HL-60 (cell line): Measurements from ENCODE around the gene ANTXR1.

Experiments used
- DNase-seq, 2 experiments: peaks; one replicate each; pipeline ENCODE4 v3.0.0-alpha.2; 2010 to 2020; ENCODE audit warnings: low read depth in 1 of 2, low spot score in 1 of 2
- H3K27ac ChIP-seq: fragments of 250-450 bp; sonication (Bioruptor Pico); replicated peaks from 2 replicates; pipeline ENCODE4 v1.5.1; 2020; ENCODE audit warnings: mild to moderate bottlenecking, moderate library complexity
- H3K27me3 ChIP-seq: fragments of 250-450 bp; sonication (Bioruptor Pico); 2 replicates; pipeline ENCODE4 v1.5.1; 2021; ENCODE audit warnings: mild to moderate bottlenecking, moderate library complexity; ENCODE audit not compliant: insufficient read depth, poor library complexity, severe bottlenecking
- H3K4me3 ChIP-seq: replicated peaks from 2 replicates; pipeline ENCODE4 v1.5.1; 2011; ENCODE audit warnings: mild to moderate bottlenecking, control low read depth, low read length; ENCODE audit not compliant: insufficient read depth
- GABPA ChIP-seq: IDR thresholded peaks from 2 replicates; pipeline ENCODE4 v1.6.1; 2012; ENCODE audit warnings: low read depth
- POLR2AphosphoS5 ChIP-seq: IDR thresholded peaks from 2 replicates; pipeline ENCODE4 v1.6.1; 2012; ENCODE audit warnings: low read depth
- SPI1 ChIP-seq: IDR thresholded peaks from 2 replicates; pipeline ENCODE4 v1.6.1; 2012; ENCODE audit warnings: low read depth, mild to moderate bottlenecking, borderline replicate concordance
- TF ChIP-seq, protein P1 (sequence below): IDR thresholded peaks from one replicate; pipeline ENCODE4 v1.5.1; 2011; ENCODE audit warnings: low read length, control low read depth, inconsistent platforms; ENCODE audit not compliant: insufficient read depth
- TF ChIP-seq, protein P2 (sequence below): IDR thresholded peaks from 2 replicates; pipeline ENCODE4 v1.6.1; 2012; ENCODE audit warnings: low read depth; ENCODE audit not compliant: insufficient replicate concordance

Gene ANTXR1

GRCh38 chr2:69075486-69075885 is 62.5 kb downstream of the ANTXR1 start:
- Histone ChIP-seq H3K27me3 (no peaks in the 10 kb centered on the region), H3K27ac (no peak overlapping the region), H3K4me3 (no peak overlapping the region)
- no peak for DNase-seq
- TF ChIP-seq POLR2AphosphoS5 (no peak), SPI1 (no peak)
- TF ChIP-seq, protein P1, sequence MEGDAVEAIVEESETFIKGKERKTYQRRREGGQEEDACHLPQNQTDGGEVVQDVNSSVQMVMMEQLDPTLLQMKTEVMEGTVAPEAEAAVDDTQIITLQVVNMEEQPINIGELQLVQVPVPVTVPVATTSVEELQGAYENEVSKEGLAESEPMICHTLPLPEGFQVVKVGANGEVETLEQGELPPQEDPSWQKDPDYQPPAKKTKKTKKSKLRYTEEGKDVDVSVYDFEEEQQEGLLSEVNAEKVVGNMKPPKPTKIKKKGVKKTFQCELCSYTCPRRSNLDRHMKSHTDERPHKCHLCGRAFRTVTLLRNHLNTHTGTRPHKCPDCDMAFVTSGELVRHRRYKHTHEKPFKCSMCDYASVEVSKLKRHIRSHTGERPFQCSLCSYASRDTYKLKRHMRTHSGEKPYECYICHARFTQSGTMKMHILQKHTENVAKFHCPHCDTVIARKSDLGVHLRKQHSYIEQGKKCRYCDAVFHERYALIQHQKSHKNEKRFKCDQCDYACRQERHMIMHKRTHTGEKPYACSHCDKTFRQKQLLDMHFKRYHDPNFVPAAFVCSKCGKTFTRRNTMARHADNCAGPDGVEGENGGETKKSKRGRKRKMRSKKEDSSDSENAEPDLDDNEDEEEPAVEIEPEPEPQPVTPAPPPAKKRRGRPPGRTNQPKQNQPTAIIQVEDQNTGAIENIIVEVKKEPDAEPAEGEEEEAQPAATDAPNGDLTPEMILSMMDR = no peak
- TF ChIP-seq, protein P2, sequence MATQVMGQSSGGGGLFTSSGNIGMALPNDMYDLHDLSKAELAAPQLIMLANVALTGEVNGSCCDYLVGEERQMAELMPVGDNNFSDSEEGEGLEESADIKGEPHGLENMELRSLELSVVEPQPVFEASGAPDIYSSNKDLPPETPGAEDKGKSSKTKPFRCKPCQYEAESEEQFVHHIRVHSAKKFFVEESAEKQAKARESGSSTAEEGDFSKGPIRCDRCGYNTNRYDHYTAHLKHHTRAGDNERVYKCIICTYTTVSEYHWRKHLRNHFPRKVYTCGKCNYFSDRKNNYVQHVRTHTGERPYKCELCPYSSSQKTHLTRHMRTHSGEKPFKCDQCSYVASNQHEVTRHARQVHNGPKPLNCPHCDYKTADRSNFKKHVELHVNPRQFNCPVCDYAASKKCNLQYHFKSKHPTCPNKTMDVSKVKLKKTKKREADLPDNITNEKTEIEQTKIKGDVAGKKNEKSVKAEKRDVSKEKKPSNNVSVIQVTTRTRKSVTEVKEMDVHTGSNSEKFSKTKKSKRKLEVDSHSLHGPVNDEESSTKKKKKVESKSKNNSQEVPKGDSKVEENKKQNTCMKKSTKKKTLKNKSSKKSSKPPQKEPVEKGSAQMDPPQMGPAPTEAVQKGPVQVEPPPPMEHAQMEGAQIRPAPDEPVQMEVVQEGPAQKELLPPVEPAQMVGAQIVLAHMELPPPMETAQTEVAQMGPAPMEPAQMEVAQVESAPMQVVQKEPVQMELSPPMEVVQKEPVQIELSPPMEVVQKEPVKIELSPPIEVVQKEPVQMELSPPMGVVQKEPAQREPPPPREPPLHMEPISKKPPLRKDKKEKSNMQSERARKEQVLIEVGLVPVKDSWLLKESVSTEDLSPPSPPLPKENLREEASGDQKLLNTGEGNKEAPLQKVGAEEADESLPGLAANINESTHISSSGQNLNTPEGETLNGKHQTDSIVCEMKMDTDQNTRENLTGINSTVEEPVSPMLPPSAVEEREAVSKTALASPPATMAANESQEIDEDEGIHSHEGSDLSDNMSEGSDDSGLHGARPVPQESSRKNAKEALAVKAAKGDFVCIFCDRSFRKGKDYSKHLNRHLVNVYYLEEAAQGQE = no peak

GRCh38 chr2:69076601-69077000 is 63.6 kb downstream of the ANTXR1 start:
- no peak overlapping the region for H3K27ac ChIP-seq
- TF ChIP-seq POLR2AphosphoS5 (no peak), GABPA (no peak), SPI1 (no peak)
- TF ChIP-seq, protein P1 = no peak
- TF ChIP-seq, protein P2 = no peak
- no peaks in the 10 kb centered on the region for H3K27me3 ChIP-seq
- no peak for DNase-seq
- H3K4me3 ChIP-seq = no peak overlapping the region

- no peak overlapping the region for H3K27ac ChIP-seq
- no peak for DNase-seq
- TF ChIP-seq, protein P2 = no peak
- TF ChIP-seq POLR2AphosphoS5 = no peak
- TF ChIP-seq, protein P1 = no peak
- no peak for TF ChIP-seq SPI1
- no peak for TF ChIP-seq GABPA
- no peaks in the 10 kb centered on the region for H3K27me3 ChIP-seq
- no peak overlapping the region for H3K4me3 ChIP-seq
These were observed 64.4 kb downstream of the ANTXR1 start for GRCh38 chr2:69077252-69077950.
